Liver (tissue), 9 donors: ENCODE measurements around the gene PWWP2B. TPM values are rescaled to one million over a fixed set of nuclear protein-coding genes. Genes with fewer than 3 reads are reported as not detected.
A peak's percentile ranks its signal among the peaks of the same experiment; 100 is the strongest.

Source experiments
- DNase-seq: peaks from one replicate; pipeline ENCODE4 v3.0.0-alpha.2; 2017; ENCODE audit warnings: low spot score
- H3K27ac ChIP-seq, 2 donors: one replicate each; pipeline ENCODE4 v1.7.0; 2013; ENCODE audit warnings: inconsistent platforms in 2 of 2, low read length in 2 of 2, control low read depth in 1 of 2, low read depth in 1 of 2, mild to moderate bottlenecking in 1 of 2
- H3K27me3 ChIP-seq, 4 donors: one replicate each; pipeline versions ENCODE4 v1.6.1 to v1.7.0; 2013; ENCODE audit warnings: low read length in 3 of 4, inconsistent platforms in 1 of 4, mild to moderate bottlenecking in 1 of 4, moderate library complexity in 1 of 4; ENCODE audit not compliant: control insufficient read depth in 4 of 4, insufficient read depth in 4 of 4
- H3K36me3 ChIP-seq, 4 donors: one replicate each; pipeline versions ENCODE4 v1.6.1 to v1.7.0; 2013; ENCODE audit warnings: low read length in 3 of 4, mild to moderate bottlenecking in 3 of 4, low read depth in 1 of 4, moderate library complexity in 1 of 4; ENCODE audit not compliant: control insufficient read depth in 4 of 4, insufficient read depth in 3 of 4
- H3K4me1 ChIP-seq, 4 donors: one replicate each; pipeline versions ENCODE4 v1.6.1 to v1.7.0; 2013; ENCODE audit warnings: low read length in 3 of 4, mild to moderate bottlenecking in 3 of 4, moderate library complexity in 1 of 4; ENCODE audit not compliant: control insufficient read depth in 4 of 4, insufficient read depth in 4 of 4
- H3K4me3 ChIP-seq, 3 donors: one replicate each; pipeline versions ENCODE4 v1.6.1 to v1.7.0; 2013; ENCODE audit warnings: low read length in 3 of 3, control low read depth in 1 of 3, low read depth in 1 of 3, mild to moderate bottlenecking in 1 of 3
- H3K9ac ChIP-seq, 2 donors: one replicate each; pipeline ENCODE4 v1.7.0; 2013; ENCODE audit warnings: low read length in 2 of 2, mild to moderate bottlenecking in 2 of 2, moderate library complexity in 2 of 2, control low read depth in 1 of 2, low read depth in 1 of 2
- H3K9me3 ChIP-seq, 4 donors: one replicate each; pipeline versions ENCODE4 v1.6.1 to v1.7.0; 2013; ENCODE audit warnings: low read length in 3 of 4; ENCODE audit not compliant: control insufficient read depth in 4 of 4
- FOXA1 ChIP-seq: IDR thresholded peaks from 2 replicates; pipeline ENCODE4 v1.6.1; 2016; ENCODE audit warnings: antibody characterized with exemption
- FOXA2 ChIP-seq: IDR thresholded peaks from 2 replicates; pipeline ENCODE4 v1.6.1; 2016; ENCODE audit warnings: antibody characterized with exemption
- GABPA ChIP-seq, 2 donors: IDR thresholded peaks in 1 of 2; conservative IDR thresholded peaks in 1 of 2; 2 replicates each; pipeline ENCODE4 v1.6.1; 2016; ENCODE audit warnings: antibody characterized with exemption in 2 of 2, mild to moderate bottlenecking in 1 of 2, moderate library complexity in 1 of 2
- JUND ChIP-seq, 2 donors: IDR thresholded peaks; 2 replicates each; pipeline ENCODE4 v1.6.1; 2016; ENCODE audit warnings: antibody characterized with exemption in 2 of 2
- NR2F2 ChIP-seq: IDR thresholded peaks from 2 replicates; pipeline ENCODE4 v1.6.1; 2016; ENCODE audit warnings: antibody characterized with exemption
- RXRA ChIP-seq, 2 donors: IDR thresholded peaks; 2 replicates each; pipeline ENCODE4 v1.6.1; 2017 to 2018; ENCODE audit warnings: antibody characterized with exemption in 2 of 2, mild to moderate bottlenecking in 1 of 2
- SP1 ChIP-seq: IDR thresholded peaks from 2 replicates; pipeline ENCODE4 v1.6.1; 2018; ENCODE audit warnings: antibody characterized with exemption, mild to moderate bottlenecking
- TAF1 ChIP-seq: conservative IDR thresholded peaks from 2 replicates; pipeline ENCODE4 v1.6.1; 2016; ENCODE audit warnings: antibody characterized with exemption, mild to moderate bottlenecking
- WGBS: extraction: QIAGEN DNeasy Blood & Tissue Kit; methylation state at CpG from one replicate; pipeline ENCODE4 v1.1.7; 2013; 5-methylcytosine and 5-hydroxymethylcytosine counted together
- polyA plus RNA-seq, 2 donors: library from polyadenylated mRNA; stranded (reverse) in 1 of 2; unstranded in 1 of 2; fragments of 200-250 nt in 1 of 2; fragments of >200 nt in 1 of 2; fragmentation: Nextera tagmentation in 1 of 2; extraction: Ambion mirVana in 1 of 2; gene quantifications; one replicate each; pipeline versions ENCODE4 v1.2.1 to v1.2.3, GENCODE V29; 2013 to 2015
- total RNA-seq, 2 donors: library from RNA; depleted of rRNA; stranded (reverse); fragments of >200 nt; gene quantifications; one replicate each; pipeline ENCODE4 v1.2.3, GENCODE V29; 2014
- TF ChIP-seq, protein P1 (sequence below): IDR thresholded peaks from 2 replicates; pipeline ENCODE4 v1.6.1; 2016; ENCODE audit warnings: antibody characterized with exemption
- TF ChIP-seq, protein P2 (sequence below): IDR thresholded peaks from 2 replicates; pipeline ENCODE4 v1.6.1; 2016; ENCODE audit warnings: antibody characterized with exemption
- TF ChIP-seq, protein P3 (sequence below): IDR thresholded peaks from 2 replicates; pipeline ENCODE4 v1.6.1; 2016; ENCODE audit warnings: antibody characterized with exemption, mild to moderate bottlenecking
- TF ChIP-seq, protein P4 (sequence below): IDR thresholded peaks from 2 replicates; pipeline ENCODE4 v1.6.1; 2016; ENCODE audit warnings: antibody characterized with exemption
- donor health status: healthy.
- donor health status: healthy.
- donor health status: healthy.
- donor health status: healthy.
- donor health status: healthy.

Gene PWWP2B
- total and polyA plus RNA-seq, 4 donors, result 0.75 to 4.2 (median 3.6) TPM

DNA sequence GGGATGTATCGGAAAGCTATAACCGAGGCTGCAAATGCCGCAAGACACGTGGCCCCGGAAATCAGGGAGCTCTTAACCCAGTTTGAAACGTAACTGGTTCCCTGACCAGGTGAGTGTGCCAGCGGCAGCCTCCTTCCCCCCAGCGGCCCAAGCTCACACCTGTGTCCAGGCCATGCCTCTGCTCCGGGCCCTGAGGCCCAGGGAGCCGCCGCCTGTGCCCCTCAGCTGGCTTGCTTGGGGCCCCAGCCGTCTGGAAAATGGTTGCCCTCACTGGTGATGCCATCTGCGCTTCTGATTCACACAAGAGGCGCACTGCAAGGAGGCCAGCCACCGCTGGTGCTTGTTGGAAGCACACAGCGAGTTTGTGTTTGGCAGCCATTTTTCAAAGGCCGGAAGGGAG is 9.2 kb downstream of the PWWP2B start:
- TF ChIP-seq RXRA (IDR thresholded peaks at IDR 0.05), result no peak
- TF ChIP-seq, protein P1, sequence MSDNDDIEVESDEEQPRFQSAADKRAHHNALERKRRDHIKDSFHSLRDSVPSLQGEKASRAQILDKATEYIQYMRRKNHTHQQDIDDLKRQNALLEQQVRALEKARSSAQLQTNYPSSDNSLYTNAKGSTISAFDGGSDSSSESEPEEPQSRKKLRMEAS, result no peak
- TF ChIP-seq, protein P2, sequence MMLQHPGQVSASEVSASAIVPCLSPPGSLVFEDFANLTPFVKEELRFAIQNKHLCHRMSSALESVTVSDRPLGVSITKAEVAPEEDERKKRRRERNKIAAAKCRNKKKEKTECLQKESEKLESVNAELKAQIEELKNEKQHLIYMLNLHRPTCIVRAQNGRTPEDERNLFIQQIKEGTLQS, result no peak
- no peak for TF ChIP-seq TAF1
- TF ChIP-seq NR2F2, result no peak
- no peak for TF ChIP-seq GABPA (IDR thresholded peaks at IDR 0.05 in 1 of 2, conservative IDR thresholded peaks at IDR 0.05 in 1 of 2)
- TF ChIP-seq, protein P3, sequence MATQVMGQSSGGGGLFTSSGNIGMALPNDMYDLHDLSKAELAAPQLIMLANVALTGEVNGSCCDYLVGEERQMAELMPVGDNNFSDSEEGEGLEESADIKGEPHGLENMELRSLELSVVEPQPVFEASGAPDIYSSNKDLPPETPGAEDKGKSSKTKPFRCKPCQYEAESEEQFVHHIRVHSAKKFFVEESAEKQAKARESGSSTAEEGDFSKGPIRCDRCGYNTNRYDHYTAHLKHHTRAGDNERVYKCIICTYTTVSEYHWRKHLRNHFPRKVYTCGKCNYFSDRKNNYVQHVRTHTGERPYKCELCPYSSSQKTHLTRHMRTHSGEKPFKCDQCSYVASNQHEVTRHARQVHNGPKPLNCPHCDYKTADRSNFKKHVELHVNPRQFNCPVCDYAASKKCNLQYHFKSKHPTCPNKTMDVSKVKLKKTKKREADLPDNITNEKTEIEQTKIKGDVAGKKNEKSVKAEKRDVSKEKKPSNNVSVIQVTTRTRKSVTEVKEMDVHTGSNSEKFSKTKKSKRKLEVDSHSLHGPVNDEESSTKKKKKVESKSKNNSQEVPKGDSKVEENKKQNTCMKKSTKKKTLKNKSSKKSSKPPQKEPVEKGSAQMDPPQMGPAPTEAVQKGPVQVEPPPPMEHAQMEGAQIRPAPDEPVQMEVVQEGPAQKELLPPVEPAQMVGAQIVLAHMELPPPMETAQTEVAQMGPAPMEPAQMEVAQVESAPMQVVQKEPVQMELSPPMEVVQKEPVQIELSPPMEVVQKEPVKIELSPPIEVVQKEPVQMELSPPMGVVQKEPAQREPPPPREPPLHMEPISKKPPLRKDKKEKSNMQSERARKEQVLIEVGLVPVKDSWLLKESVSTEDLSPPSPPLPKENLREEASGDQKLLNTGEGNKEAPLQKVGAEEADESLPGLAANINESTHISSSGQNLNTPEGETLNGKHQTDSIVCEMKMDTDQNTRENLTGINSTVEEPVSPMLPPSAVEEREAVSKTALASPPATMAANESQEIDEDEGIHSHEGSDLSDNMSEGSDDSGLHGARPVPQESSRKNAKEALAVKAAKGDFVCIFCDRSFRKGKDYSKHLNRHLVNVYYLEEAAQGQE, result no peak
- no peak for TF ChIP-seq SP1
- Histone ChIP-seq H3K9me3 (no peaks in the 10 kb centered on the region), H3K36me3 (peaks cover 0 to 6% (median 2%) of the 10 kb centered on the region in 4 donors), H3K9ac (no peak overlapping the region), H3K4me1 (peaks cover 0 to 13% (median 8%) of the 10 kb centered on the region in 4 donors), H3K27ac (no peak overlapping the region), H3K4me3 (no peak overlapping the region), H3K27me3 (no peaks in the 10 kb centered on the region)
- 94% methylated on average over 17 of the region's 17 CpGs for WGBS
- no peak for DNase-seq

DNA sequence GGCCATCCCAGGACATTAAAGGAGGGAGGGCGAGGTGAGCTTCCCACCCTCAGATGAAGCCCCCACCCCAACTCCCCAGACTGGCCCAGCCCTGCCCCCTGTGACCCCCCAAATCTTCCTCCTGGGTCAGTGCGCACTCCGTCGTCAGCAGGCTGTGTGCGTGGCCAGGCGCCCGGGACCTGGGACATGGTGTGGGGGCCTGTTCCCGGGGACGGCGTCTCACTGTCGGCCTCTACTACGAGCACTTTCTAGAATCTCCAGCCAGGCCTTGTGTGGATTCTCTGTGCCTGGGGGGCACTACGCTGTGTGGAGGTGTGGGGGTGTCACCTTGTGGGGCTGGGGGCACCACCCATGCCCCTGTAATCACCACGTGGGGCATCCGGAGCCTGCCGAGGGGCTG is 9.8 kb downstream of the PWWP2B start:
- Histone ChIP-seq H3K4me1 (peaks cover 0 to 13% (median 8%) of the 10 kb centered on the region in 4 donors), H3K36me3 (peaks cover 0 to 6% (median 2%) of the 10 kb centered on the region in 4 donors), H3K4me3 (no peak overlapping the region), H3K9ac (no peak overlapping the region), H3K27ac (no peak overlapping the region), H3K9me3 (no peaks in the 10 kb centered on the region), H3K27me3 (no peaks in the 10 kb centered on the region)
- DNase-seq, result no peak
- 94% methylated on average over 16 of the region's 16 CpGs for WGBS
- TF ChIP-seq, protein P4, sequence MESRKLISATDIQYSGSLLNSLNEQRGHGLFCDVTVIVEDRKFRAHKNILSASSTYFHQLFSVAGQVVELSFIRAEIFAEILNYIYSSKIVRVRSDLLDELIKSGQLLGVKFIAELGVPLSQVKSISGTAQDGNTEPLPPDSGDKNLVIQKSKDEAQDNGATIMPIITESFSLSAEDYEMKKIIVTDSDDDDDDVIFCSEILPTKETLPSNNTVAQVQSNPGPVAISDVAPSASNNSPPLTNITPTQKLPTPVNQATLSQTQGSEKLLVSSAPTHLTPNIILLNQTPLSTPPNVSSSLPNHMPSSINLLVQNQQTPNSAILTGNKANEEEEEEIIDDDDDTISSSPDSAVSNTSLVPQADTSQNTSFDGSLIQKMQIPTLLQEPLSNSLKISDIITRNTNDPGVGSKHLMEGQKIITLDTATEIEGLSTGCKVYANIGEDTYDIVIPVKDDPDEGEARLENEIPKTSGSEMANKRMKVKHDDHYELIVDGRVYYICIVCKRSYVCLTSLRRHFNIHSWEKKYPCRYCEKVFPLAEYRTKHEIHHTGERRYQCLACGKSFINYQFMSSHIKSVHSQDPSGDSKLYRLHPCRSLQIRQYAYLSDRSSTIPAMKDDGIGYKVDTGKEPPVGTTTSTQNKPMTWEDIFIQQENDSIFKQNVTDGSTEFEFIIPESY, result no peak
- TF ChIP-seq RXRA (IDR thresholded peaks at IDR 0.05), result no peak
- no peak for TF ChIP-seq GABPA (IDR thresholded peaks at IDR 0.05 in 1 of 2, conservative IDR thresholded peaks at IDR 0.05 in 1 of 2)
- TF ChIP-seq, protein P1, result no peak
- TF ChIP-seq JUND (IDR thresholded peaks at IDR 0.05), result no peak

DNA sequence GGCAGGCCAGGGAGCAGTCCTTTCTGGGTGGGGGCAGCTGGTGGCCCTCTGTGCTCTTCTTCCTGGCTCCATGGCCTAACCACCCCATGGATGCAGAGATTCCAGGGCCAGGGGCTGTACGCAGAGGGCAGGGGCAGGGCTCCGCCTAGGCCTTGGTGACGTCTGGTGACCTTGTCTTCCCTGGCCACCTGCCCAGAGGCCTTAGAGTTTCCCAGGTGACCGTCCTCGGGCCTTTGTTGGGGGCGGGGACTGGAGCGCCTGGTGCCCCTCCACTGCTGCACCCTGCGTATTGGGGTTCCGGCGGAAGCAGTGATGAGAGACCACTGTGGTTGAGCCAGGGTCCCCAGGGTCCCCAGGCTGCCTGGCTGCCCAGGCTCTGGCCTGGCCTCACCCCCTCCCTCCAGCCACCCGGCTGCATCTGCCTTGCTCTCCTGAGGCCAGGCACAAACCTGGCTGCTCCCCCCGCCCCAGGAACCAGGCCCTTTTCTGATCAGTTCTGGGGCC is 10.3 kb downstream of the PWWP2B start:
- peak; percentile 61 for DNase-seq
- 61% methylated on average over 12 of the region's 12 CpGs for WGBS
- peak overlapping the region in 1 of 2 donors; percentile 37 for H3K27ac ChIP-seq
- H3K27me3 ChIP-seq, result no peaks in the 10 kb centered on the region
- no peak for TF ChIP-seq TAF1
- TF ChIP-seq FOXA2, result no peak
- no peak for TF ChIP-seq GABPA (IDR thresholded peaks at IDR 0.05 in 1 of 2, conservative IDR thresholded peaks at IDR 0.05 in 1 of 2)
- TF ChIP-seq, protein P2, result no peak
- no peak for TF ChIP-seq FOXA1
- H3K4me1 ChIP-seq, result peaks cover 0 to 13% (median 9%) of the 10 kb centered on the region in 4 donors
- H3K4me3 ChIP-seq, result no peak overlapping the region
- peaks cover 0 to 6% (median 2%) of the 10 kb centered on the region in 4 donors for H3K36me3 ChIP-seq
- no peak overlapping the region for H3K9ac ChIP-seq
- H3K9me3 ChIP-seq, result no peaks in the 10 kb centered on the region
